Lung (tissue), 12 donors: ENCODE results near the gene GCNT2. TPM values are rescaled to one million over a fixed set of nuclear protein-coding genes. Genes with fewer than 3 reads are reported as not detected.

Experiments
- ATAC-seq: fragments of 200-7000 bp; cut with Tn5 transposase; one replicate; pipeline ENCODE4 v1.9.1; 2020; ENCODE audit warnings: moderate number of reproducible peaks; ENCODE audit not compliant: insufficient read depth, low FRiP score
- DNase-seq, 3 donors: peaks; one replicate each; pipeline ENCODE4 v3.0.0-alpha.2; 2013 to 2017
- H3K27ac ChIP-seq, 2 donors: one replicate each; pipeline ENCODE4 v1.5.1; 2013; ENCODE audit warnings: mild to moderate bottlenecking in 2 of 2, moderate library complexity in 2 of 2, control low read depth in 1 of 2, inconsistent platforms in 1 of 2, low read depth in 1 of 2, low read length in 1 of 2
- H3K27me3 ChIP-seq, 3 donors: one replicate each; pipeline ENCODE4 v1.5.1; 2013; ENCODE audit warnings: low read length in 2 of 3; ENCODE audit not compliant: control insufficient read depth in 3 of 3, insufficient read depth in 3 of 3
- H3K36me3 ChIP-seq, 4 donors: one replicate each; pipeline ENCODE4 v1.5.1; 2013; ENCODE audit warnings: low read length in 4 of 4, mild to moderate bottlenecking in 1 of 4, moderate library complexity in 1 of 4; ENCODE audit not compliant: control insufficient read depth in 4 of 4, insufficient read depth in 4 of 4
- H3K4me1 ChIP-seq, 5 donors: one replicate each; pipeline ENCODE4 v1.5.1; 2013; ENCODE audit warnings: low read length in 5 of 5, mild to moderate bottlenecking in 2 of 5, moderate library complexity in 1 of 5; ENCODE audit not compliant: control insufficient read depth in 5 of 5, insufficient read depth in 5 of 5
- H3K4me3 ChIP-seq: one replicate; pipeline ENCODE4 v1.5.1; 2013; ENCODE audit warnings: mild to moderate bottlenecking, control low read depth, moderate library complexity
- H3K9ac ChIP-seq, 2 donors: one replicate each; pipeline ENCODE4 v1.5.1; 2013; ENCODE audit warnings: low read length in 2 of 2, control low read depth in 1 of 2; ENCODE audit not compliant: insufficient read depth in 1 of 2
- H3K9me3 ChIP-seq, 4 donors: one replicate each; pipeline ENCODE4 v1.5.1; 2013; ENCODE audit warnings: low read length in 3 of 4, mild to moderate bottlenecking in 1 of 4, moderate library complexity in 1 of 4; ENCODE audit not compliant: control insufficient read depth in 4 of 4, insufficient read depth in 3 of 4
- CTCF ChIP-seq: IDR thresholded peaks from 2 replicates; pipeline ENCODE4 v1.5.1; 2012; ENCODE audit warnings: mild to moderate bottlenecking; ENCODE audit errors: control extremely low read depth, extremely low read depth
- WGBS, 2 donors: extraction: QIAGEN DNeasy Blood & Tissue Kit; methylation state at CpG; one replicate each; pipeline ENCODE4 v1.1.7; 2013; 5-methylcytosine and 5-hydroxymethylcytosine counted together
- polyA plus RNA-seq, 2 donors: library from polyadenylated mRNA; stranded (reverse); fragments of 200-250 nt; gene quantifications; one replicate each; pipeline ENCODE4 v1.2.1, GENCODE V29; 2013
- total RNA-seq, 2 donors: library from RNA; depleted of rRNA in 1 of 2; stranded (reverse); fragments of >200 nt in 1 of 2; gene quantifications; one replicate each; pipeline ENCODE4 v1.2.1, GENCODE V29; 2014 to 2021
- donor health status: control.
- donor health status: control.
- donor health status: Bipolar disorder and iron deficiency.
- donor health status: healthy.
- donor health status: DM: yes; HTN: yes; CAD: no.

Gene GCNT2
- total and polyA plus RNA-seq, 4 donors: 7.8 to 57.4 (median 15.7) TPM

GRCh38 chr6:10564975-10565673, 44.0 kb downstream of the GCNT2 start:
- WGBS, 2 donors: 91 to 93% methylated on average over 13 of the region's 13 CpGs
- no peak for TF ChIP-seq CTCF
- Histone ChIP-seq H3K27ac (no peak overlapping the region), H3K4me1 (peaks cover 0 to 6% (median 0%) of the 10 kb centered on the region in 5 donors), H3K36me3 (no peaks in the 10 kb centered on the region), H3K9ac (no peak overlapping the region), H3K9me3 (no peaks in the 10 kb centered on the region), H3K27me3 (no peaks in the 10 kb centered on the region), H3K4me3 (no peak overlapping the region)
- DNase-seq: no peak
- ATAC-seq: no peak

GRCh38 chr6:10565913-10566312, 44.8 kb downstream of the GCNT2 start:
- no peak for DNase-seq

GRCh38 chr6:10567256-10568026, 46.3 kb downstream of the GCNT2 start:
- Histone ChIP-seq H3K27ac (no peak overlapping the region), H3K27me3 (no peaks in the 10 kb centered on the region), H3K9me3 (no peaks in the 10 kb centered on the region), H3K9ac (no peak overlapping the region), H3K36me3 (no peaks in the 10 kb centered on the region), H3K4me1 (no peaks in the 10 kb centered on the region), H3K4me3 (no peak overlapping the region)
- no peak for ATAC-seq
- WGBS, 2 donors: 89 to 91% methylated on average over 6 of the region's 6 CpGs
- no peak for DNase-seq
- TF ChIP-seq CTCF: no peak

More at GRCh38 chr6:10565913-10566312, 44.8 kb downstream of the GCNT2 start:
- Histone ChIP-seq H3K36me3 (no peaks in the 10 kb centered on the region), H3K9me3 (no peaks in the 10 kb centered on the region), H3K4me1 (peaks cover 0 to 6% (median 0%) of the 10 kb centered on the region in 5 donors), H3K4me3 (no peak overlapping the region), H3K9ac (no peak overlapping the region), H3K27ac (no peak overlapping the region), H3K27me3 (no peaks in the 10 kb centered on the region)
- WGBS, 2 donors: 73 to 82% methylated on average over 9 of the region's 9 CpGs
- TF ChIP-seq CTCF: no peak
- no peak for ATAC-seq
